Keratinocyte (primary cell): ENCODE results near the gene CCDC15. TPM values are rescaled to one million over a fixed set of nuclear protein-coding genes. Genes with fewer than 3 reads are reported as not detected.

Experiments
- DNase-seq: peaks from one replicate; pipeline ENCODE4 v3.0.0-alpha.2; 2011; ENCODE audit warnings: low read depth, missing footprints, low spot score
- FAIRE-seq: peaks from 2 replicates; lab custom pipeline; 2011; peaks lifted over from hg19 to GRCh38; lab: Jason Lieb, UNC
- H2AFZ ChIP-seq: 2 replicates; pipeline ENCODE4 v1.6.0; 2012; ENCODE audit warnings: low read length, control low read depth, inconsistent platforms; ENCODE audit not compliant: control insufficient read depth
- H3K27ac ChIP-seq: 2 replicates; pipeline ENCODE4 v1.5.1; 2011; ENCODE audit warnings: low read length; ENCODE audit not compliant: control insufficient read depth, insufficient read depth
- H3K27me3 ChIP-seq: 3 replicates; pipeline ENCODE4 v1.6.0; 2011; ENCODE audit warnings: low read length; ENCODE audit not compliant: control insufficient read depth, insufficient read depth; ENCODE audit errors: extremely low read depth
- H3K36me3 ChIP-seq, 2 experiments: 2 replicates in 1 of 2; 3 replicates in 1 of 2; pipeline ENCODE4 v1.5.1; 2011; ENCODE audit warnings: low read length in 2 of 2, mild to moderate bottlenecking in 1 of 2; ENCODE audit not compliant: control insufficient read depth in 2 of 2, insufficient read depth in 2 of 2; ENCODE audit errors: extremely low read depth in 1 of 2
- H3K4me1 ChIP-seq: 3 replicates; pipeline ENCODE4 v1.5.1; 2011; ENCODE audit warnings: low read length; ENCODE audit not compliant: control insufficient read depth, insufficient read depth; ENCODE audit errors: extremely low read depth
- H3K4me2 ChIP-seq: 3 replicates; pipeline ENCODE4 v1.6.0; 2011; ENCODE audit warnings: low read depth, low read length; ENCODE audit not compliant: control insufficient read depth, insufficient read depth; ENCODE audit errors: extremely low read depth
- H3K4me3 ChIP-seq, 3 experiments: fragments of 200-600 bp in 1 of 3; sonication (generic) in 1 of 3; 2 replicates in 2 of 3; 3 replicates in 1 of 3; pipeline ENCODE4 v1.5.1; 2011 to 2016; ENCODE audit warnings: low read length in 3 of 3, mild to moderate bottlenecking in 3 of 3, control low read depth in 2 of 3, inconsistent platforms in 1 of 3, low read depth in 1 of 3, mixed read lengths in 1 of 3, mixed run types in 1 of 3, moderate library complexity in 1 of 3; ENCODE audit not compliant: control insufficient read depth in 2 of 3, insufficient read depth in 2 of 3; ENCODE audit errors: extremely low read depth in 1 of 3
- H3K79me2 ChIP-seq: 2 replicates; pipeline ENCODE4 v1.6.0; 2012; ENCODE audit warnings: low read length; ENCODE audit not compliant: control insufficient read depth, insufficient read depth
- H3K9ac ChIP-seq: 3 replicates; pipeline ENCODE4 v1.6.0; 2011; ENCODE audit warnings: low read length; ENCODE audit not compliant: control insufficient read depth, insufficient read depth; ENCODE audit errors: extremely low read depth
- H3K9me1 ChIP-seq: 3 replicates; pipeline ENCODE4 v1.6.0; 2011; ENCODE audit warnings: low read length; ENCODE audit not compliant: control insufficient read depth, insufficient read depth; ENCODE audit errors: extremely low read depth
- H3K9me3 ChIP-seq: 2 replicates; pipeline ENCODE4 v1.5.1; 2012; ENCODE audit warnings: low read depth, low read length; ENCODE audit not compliant: control insufficient read depth
- H4K20me1 ChIP-seq: 3 replicates; pipeline ENCODE4 v1.6.0; 2011; ENCODE audit warnings: low read length; ENCODE audit not compliant: control insufficient read depth, insufficient read depth; ENCODE audit errors: extremely low read depth
- EZH2 ChIP-seq: IDR thresholded peaks from one replicate; pipeline ENCODE4 v1.6.1; 2012; ENCODE audit warnings: inconsistent platforms, mild to moderate bottlenecking, low read length, moderate library complexity
- dilution Hi-C: fragments of 300-500 bp; cut with MboI; formaldehyde crosslinking; loops from one replicate; pipeline ENCODE4 v1.7.0; 2020; ENCODE audit warnings: low sequenced_read_pairs; ENCODE audit not compliant: extremely low pct_ligation_motif_present
- polyA plus RNA-seq, 5 experiments: library from polyadenylated mRNA; depleted of rRNA in 3 of 5; stranded (reverse) in 3 of 5; stranded (forward) in 1 of 5; unstranded in 1 of 5; fragments of >200 nt; gene quantifications; 1 replicate in 1 of 5; 2 replicates in 3 of 5; 3 replicates in 1 of 5; pipeline versions ENCODE4 v1.2.1 to v1.2.3, GENCODE V29; 2011 to 2012; ENCODE audit warnings: missing spikeins in 2 of 5, low read depth in 1 of 5, low replicate concordance in 1 of 5
- TF ChIP-seq, protein P1 (sequence below), 3 experiments: IDR thresholded peaks in 1 of 3; conservative IDR thresholded peaks in 1 of 3; optimal IDR thresholded peaks in 1 of 3; 2 replicates in 2 of 3; 3 replicates in 1 of 3; pipeline versions ENCODE3 to v1.5.1; 2011; ENCODE audit warnings: low read length in 3 of 3, mild to moderate bottlenecking in 3 of 3, moderate library complexity in 2 of 3, control low read depth in 1 of 3, inconsistent platforms in 1 of 3; ENCODE audit not compliant: insufficient read depth in 2 of 3; ENCODE audit errors: extremely low read depth in 1 of 3

CCDC15 gene
- polyA plus RNA-seq, 1 donor (not counting 4 experiments of a cell fraction or from before 2014, with no cell fraction given), result 2.0 TPM

GRCh38 chr11:125078516-125079140 is 124.6 kb downstream of the CCDC15 start:
- H3K9ac ChIP-seq, result no peak overlapping the region
- DNase-seq (no peak), FAIRE-seq (no peak)
- H3K4me2 ChIP-seq, result no peak overlapping the region
- peaks cover 29% of the 10 kb centered on the region for H3K4me1 ChIP-seq
- TF ChIP-seq, protein P1, sequence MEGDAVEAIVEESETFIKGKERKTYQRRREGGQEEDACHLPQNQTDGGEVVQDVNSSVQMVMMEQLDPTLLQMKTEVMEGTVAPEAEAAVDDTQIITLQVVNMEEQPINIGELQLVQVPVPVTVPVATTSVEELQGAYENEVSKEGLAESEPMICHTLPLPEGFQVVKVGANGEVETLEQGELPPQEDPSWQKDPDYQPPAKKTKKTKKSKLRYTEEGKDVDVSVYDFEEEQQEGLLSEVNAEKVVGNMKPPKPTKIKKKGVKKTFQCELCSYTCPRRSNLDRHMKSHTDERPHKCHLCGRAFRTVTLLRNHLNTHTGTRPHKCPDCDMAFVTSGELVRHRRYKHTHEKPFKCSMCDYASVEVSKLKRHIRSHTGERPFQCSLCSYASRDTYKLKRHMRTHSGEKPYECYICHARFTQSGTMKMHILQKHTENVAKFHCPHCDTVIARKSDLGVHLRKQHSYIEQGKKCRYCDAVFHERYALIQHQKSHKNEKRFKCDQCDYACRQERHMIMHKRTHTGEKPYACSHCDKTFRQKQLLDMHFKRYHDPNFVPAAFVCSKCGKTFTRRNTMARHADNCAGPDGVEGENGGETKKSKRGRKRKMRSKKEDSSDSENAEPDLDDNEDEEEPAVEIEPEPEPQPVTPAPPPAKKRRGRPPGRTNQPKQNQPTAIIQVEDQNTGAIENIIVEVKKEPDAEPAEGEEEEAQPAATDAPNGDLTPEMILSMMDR (optimal IDR thresholded peaks at IDR 0.05 in 1 of 3, IDR thresholded peaks at IDR 0.05 in 1 of 3, conservative IDR thresholded peaks at IDR 0.05 in 1 of 3; ENCODE audit: extremely low read depth in 1 of 3, insufficient read depth in 2 of 3, low read length in 3 of 3), result no peak
- TF ChIP-seq EZH2, result no peak
- H3K27me3 ChIP-seq, result no peaks in the 10 kb centered on the region
- no peak overlapping the region for H2AFZ ChIP-seq
- H3K9me3 ChIP-seq, result no peaks in the 10 kb centered on the region
- dilution Hi-C loops, result no loop called here
- no peaks in the 10 kb centered on the region for H4K20me1 ChIP-seq
- no peak overlapping the region for H3K27ac ChIP-seq
- H3K36me3 ChIP-seq, result peaks cover 0 to 5% of the 10 kb centered on the region in 2 experiments
- no peaks in the 10 kb centered on the region for H3K79me2 ChIP-seq
- H3K9me1 ChIP-seq, result no peaks in the 10 kb centered on the region
- no peak overlapping the region for H3K4me3 ChIP-seq

DNA sequence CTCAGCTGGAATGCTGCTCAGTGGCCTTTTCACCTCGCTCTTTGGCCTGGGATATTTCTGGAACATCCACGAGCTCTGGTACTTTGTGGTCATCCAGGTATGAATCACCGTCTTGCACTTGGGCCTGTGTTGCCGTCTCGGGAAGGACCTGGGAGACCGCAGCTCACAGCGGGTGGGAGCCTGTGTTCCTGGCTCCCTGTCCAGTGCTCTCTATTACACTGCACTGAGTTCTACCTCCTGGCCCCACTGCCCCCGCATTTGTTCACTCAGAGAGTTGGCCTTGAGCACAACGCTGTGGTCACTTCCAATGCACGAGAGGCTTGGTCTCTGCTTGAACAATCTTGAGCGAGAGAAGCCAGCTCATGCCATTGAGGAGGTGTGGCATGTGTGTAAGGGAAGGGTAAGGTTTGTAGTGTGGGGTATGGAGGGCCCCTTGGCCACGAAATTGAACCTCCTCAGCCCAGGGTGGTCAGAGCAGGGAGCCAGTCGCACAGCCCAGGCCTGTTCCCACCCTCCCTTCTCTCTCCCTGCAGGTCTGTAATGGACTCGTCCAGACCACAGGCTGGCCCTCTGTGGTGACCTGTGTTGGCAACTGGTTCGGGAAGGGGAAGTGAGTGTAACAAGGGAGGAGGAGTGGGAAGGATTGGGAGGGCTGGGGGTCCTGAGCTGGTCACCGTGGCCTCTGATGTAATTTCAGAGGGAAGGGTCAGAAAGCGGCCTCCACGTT is 125.3 kb downstream of the CCDC15 start:
- no peak overlapping the region for H3K4me2 ChIP-seq

More for the DNA sequence above, 125.3 kb downstream of the CCDC15 start:
- H3K9me3 ChIP-seq, result no peaks in the 10 kb centered on the region
- H3K27ac ChIP-seq, result no peak overlapping the region
- no peaks in the 10 kb centered on the region for H3K9me1 ChIP-seq
- no peak overlapping the region for H3K9ac ChIP-seq
- no peaks in the 10 kb centered on the region for H4K20me1 ChIP-seq
- FAIRE-seq (no peak), DNase-seq (no peak)
- no peaks in the 10 kb centered on the region for H3K27me3 ChIP-seq
- H3K4me1 ChIP-seq, result peaks cover 36% of the 10 kb centered on the region
- peaks cover 0 to 8% of the 10 kb centered on the region in 2 experiments for H3K36me3 ChIP-seq
- no peak overlapping the region for H2AFZ ChIP-seq
- H3K79me2 ChIP-seq, result no peaks in the 10 kb centered on the region
- TF ChIP-seq EZH2, result no peak
- TF ChIP-seq, protein P1 (optimal IDR thresholded peaks at IDR 0.05 in 1 of 3, IDR thresholded peaks at IDR 0.05 in 1 of 3, conservative IDR thresholded peaks at IDR 0.05 in 1 of 3; ENCODE audit: extremely low read depth in 1 of 3, insufficient read depth in 2 of 3, low read length in 3 of 3), result no peak
- H3K4me3 ChIP-seq, result no peak overlapping the region
- dilution Hi-C loops, result no loop called here
